HG03060 (cell line): ENCODE data around the gene SLITRK1.

Experiments used
- ATAC-seq: cut with Tn5 transposase; IDR thresholded peaks from one replicate; pipeline ENCODE4 v1.9.1; 2021; ENCODE audit warnings: low read depth, moderate number of reproducible peaks; ENCODE audit not compliant: unreplicated experiment

Gene SLITRK1

DNA sequence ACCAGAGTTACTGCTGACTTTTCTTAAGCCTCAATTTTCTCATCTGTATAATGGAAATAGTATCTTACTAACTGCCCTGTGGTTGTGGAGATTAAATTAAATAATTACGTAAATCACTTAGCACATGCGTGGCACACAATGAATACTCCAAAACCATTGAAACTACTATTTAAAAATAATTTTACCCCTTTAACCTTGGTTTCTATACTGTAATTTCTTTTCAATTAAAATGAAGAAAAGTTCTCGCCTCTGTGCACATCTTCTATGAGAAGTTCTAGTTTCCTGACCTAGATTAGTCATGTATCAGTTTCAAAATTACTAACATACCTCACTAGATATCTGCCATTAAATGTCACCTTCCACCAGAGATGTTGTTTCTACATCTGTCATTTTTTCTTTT is 5.7 kb downstream of the SLITRK1 start:
- ATAC-seq = peak; percentile 97

GRCh38 chr13:83867708-83868107 is 14.6 kb downstream of the SLITRK1 start:
- ATAC-seq = no peak

- ATAC-seq = no peak
These were observed 16.8 kb downstream of the SLITRK1 start for GRCh38 chr13:83865161-83866137.

DNA sequence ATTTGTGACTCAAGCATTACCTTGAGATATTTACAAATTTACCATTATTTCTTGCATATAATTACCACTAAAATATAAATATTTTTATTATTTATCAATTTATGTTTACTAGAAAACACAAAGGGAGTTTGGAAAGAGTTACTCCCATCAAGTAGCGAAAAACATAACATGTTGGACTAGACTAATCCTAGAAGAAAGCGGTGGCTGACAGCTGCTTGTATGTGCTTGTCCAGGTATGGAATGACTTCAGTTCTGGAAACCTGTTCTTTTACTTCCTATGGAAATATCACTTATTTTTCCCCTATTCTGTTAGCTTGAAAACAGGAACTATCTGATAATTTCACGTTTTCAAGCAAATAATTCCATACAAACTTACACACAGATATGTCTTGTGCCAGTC is 28.5 kb downstream of the SLITRK1 start:
- no peak for ATAC-seq

GRCh38 chr13:83845106-83845505 is 37.2 kb downstream of the SLITRK1 start:
- ATAC-seq = no peak

DNA sequence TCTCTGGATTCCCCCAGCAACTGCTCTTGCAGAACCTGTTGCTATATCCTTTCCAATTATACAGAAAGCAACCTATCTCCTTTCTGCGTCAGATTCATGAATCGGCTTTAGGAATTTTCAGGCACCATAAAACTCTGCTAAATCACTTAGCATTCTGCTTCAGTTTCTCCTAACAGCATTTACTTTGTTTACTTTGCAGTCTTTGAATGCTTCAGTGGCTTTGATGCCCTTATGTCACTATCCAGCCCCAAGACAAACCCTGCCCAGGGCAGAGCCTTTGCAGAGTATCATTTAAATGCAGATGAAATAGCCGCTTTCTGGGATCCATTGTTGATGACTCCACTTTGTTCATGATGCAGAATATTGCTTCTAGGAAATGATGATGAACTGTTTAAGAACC is 43.1 kb downstream of the SLITRK1 start:
- no peak for ATAC-seq

DNA sequence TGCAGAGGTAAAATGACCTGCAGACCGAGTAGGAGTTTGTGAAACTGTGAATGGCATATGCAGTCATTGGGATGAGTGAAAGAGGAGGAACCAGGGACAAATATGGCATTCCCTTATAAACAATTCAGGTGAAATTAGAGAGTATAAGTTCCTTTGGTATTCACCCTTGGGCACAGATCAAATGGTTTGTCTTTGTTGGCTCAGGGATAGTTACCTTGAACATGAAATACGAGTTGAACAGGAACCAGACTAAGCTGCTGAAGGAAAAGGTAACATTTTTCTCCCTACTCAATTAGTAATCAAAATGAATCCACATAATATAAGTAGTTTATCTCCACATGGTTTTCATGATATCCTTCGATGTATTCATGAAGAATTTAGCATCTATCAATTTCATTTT is 50.5 kb downstream of the SLITRK1 start:
- no peak for ATAC-seq

DNA sequence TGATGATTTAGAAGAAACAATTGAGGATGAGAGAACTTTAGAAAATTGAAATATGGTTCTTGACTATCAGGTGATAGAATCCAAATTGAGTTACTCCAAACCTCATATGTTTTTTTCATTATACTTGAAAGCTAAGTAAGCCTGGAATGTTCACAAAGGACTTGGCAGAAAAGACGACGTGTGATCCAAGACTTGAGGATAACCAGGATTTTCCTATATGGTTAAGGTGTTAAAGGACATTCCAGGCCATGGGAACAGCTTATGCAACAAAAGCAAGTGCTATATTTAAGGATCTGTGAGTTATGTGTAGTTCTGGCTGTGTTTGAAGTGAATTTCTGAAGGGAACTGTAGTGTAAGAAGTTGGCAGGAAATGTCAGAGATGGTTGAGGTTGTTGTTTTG is 52.5 kb downstream of the SLITRK1 start:
- no peak for ATAC-seq

DNA sequence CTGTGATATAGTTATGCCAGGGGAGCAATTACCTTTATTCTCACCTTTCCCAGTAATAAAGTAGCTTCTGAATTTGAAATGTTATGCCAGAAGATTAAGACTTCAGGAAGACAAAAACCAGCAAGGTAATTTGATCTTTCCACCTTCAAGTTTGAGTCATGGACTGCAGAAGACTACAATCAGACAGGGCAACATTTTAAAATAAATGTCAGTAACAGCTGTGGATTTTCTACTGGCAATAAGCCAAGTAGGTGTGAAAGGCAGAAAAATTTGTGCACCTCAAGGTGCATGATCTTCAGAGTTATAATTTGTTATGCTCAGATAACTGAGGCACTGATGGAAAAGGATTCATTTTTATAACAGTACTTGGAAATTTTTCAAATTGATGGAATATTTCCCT is 54.9 kb downstream of the SLITRK1 start:
- ATAC-seq = no peak
